NCI-H510A (cell line): Measurements from ENCODE around the gene HTR6.
"Not testable (repeated sequence)": the region's sequence is repeated elsewhere in the genome, so short reads cannot be mapped to it uniquely, and the experiment has no call there.

Experiments used
- DNase-seq: peaks from one replicate; lab custom pipeline; 2025; lab: John Stamatoyannopoulos, UW

HTR6 gene

GRCh38 chr1:19639228-19639627 lies 25.4 kb upstream of the HTR6 start:
- DNase-seq = not testable (repeated sequence)

GRCh38 chr1:19639999-19640362 lies 24.7 kb upstream of the HTR6 start:
- DNase-seq = peak; percentile 34

DNA sequence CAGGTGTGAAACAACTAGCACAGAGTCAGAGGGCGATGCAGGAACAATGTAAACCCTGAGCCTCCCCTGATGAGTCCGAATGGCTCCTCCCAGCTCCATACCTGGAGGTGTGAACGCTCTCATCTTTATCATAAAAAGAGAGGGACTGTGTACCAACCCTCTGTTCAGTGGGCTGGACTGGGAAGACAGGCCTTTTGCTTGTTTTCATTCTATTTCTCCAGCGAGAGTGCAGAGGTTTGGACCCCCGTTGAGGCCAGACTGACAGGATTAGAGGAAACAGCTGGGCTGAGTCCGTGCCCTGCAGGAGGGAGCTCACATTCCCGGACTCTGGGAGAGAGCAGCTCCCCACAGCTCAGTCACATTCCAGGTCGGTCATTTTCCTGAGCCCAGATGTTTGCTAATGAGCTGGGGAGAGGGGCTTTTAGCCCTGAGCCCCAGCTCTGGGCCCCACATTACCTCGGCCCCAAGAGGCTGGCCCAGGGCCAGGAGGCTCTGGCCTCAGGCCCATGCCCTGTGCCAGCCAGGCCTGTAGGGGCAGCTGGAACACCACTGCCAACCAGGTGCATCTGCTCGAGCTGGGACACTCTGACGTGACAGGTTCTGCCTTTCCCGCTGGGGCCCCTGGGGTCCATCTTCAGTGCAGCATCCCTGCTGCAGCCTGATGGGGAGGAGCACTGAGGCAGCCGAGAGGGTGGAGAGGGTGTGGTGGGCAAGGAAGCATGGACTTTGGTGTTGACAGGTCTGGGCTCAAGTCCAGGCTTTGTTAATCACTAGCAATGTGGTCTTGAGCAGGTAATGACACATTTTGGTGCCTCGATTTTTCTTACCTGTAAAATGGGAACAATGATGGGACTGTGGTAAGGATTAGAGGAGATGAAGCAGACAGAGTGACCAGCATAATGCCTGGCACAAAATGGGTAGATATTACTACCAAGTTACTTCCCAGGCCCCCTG lies 24.0 kb upstream of the HTR6 start:
- peak; percentile 61 for DNase-seq

- peak; percentile 58 for DNase-seq
Measured at GRCh38 chr1:19643121-19643520, 21.6 kb upstream of the HTR6 start.

GRCh38 chr1:19643602-19644394 lies 20.9 kb upstream of the HTR6 start, which contains the start of gene NBL1:
NBL1 (plus strand) TSS chr1:19644311; CDS start chr1:19655031, 10,720 bp downstream.
- DNase-seq = peak; percentile 84

DNA sequence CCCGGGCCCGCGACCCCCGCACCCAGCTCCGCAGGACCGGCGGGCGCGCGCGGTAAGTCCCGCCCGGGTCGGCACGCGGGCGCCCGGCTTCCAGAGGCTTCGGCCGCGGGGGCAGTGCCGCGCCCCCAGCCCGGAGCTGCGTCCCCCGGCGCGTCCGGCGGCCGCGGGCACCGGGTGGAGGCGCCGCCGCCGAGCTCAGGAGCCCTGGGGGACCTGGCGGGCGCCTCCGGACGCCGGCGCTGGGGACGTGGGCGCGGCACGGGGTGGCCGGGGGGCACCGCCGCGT lies 20.3 kb upstream of the HTR6 start:
- DNase-seq = peak; percentile 63

DNA sequence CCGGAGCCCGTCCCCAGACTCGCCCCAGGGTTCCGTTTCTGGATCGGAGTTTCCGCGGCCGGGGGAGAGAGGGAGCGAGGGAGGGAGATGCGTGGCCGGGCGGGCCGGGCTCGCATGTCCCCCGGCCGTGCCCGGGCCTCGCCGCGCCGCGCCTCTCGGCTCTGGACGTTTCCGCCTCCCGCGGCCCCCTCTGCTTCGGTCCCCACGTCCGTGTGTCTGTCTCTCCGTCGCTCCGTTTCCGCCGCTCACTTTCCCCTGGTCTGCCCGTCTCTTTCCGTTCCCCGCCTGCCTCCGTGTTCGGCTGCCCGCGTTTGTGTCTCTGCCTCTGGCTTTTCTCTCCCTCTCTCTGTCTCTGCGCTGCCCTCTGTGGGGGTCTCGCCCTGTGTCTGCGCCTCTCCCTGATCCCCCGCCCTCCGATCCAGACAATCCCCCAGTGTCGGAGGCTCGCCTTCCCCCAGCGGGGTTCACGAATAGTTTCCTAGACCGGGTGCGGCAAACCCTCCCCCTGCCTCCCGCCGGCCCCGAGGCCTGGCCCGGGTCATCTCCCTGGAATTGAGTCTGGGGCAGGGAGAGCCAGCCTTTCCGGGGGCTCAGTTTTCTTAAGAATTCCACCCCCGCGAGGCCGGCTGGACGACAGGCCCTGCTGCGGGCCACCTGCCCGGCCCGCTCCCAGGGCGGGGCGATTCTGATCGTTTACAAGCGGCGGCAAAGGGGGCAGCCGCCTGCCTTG lies 19.8 kb upstream of the HTR6 start:
- DNase-seq = peak; percentile 64

DNA sequence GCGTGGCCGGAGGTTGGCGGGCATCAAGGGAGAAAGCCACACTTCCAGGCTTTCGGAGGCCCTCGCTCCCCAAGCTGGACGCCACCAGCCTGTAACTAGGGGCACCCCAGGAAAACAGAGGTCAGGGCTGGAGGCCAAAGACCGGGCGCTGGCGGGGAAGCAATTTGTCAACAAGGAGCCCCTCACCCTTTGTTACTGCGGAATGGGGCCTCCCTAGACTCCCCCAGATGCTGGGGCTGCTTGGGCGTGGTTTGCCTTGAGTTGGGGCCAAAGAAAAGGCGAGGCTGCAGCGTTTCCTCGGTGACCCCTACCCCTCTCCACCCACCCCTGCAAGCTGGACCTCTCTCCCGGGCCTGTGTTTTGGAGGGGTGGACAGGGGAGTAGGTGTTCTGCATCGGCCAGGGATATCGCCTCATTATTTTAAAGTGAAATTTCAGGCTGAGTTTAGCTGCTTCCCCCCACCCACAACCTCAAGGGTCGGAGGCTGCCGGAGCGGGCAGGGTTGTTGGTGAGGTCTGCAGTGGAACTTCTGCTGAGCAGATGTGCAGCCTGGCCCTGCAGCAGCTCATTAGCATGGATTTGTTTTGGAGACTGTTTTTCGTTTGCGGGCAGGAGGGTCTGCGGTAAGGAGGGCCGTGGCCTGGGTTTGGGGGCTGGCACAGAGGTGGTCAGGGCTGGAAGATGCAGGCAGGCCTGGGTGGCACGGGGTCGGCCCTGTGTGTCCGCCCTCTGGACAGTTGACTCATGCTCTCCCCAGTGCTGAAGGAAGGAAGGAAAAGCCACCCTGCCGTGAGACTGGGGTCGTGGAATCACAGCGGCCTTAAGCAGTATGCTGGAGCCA lies 19.0 kb upstream of the HTR6 start:
- DNase-seq = no peak

DNA sequence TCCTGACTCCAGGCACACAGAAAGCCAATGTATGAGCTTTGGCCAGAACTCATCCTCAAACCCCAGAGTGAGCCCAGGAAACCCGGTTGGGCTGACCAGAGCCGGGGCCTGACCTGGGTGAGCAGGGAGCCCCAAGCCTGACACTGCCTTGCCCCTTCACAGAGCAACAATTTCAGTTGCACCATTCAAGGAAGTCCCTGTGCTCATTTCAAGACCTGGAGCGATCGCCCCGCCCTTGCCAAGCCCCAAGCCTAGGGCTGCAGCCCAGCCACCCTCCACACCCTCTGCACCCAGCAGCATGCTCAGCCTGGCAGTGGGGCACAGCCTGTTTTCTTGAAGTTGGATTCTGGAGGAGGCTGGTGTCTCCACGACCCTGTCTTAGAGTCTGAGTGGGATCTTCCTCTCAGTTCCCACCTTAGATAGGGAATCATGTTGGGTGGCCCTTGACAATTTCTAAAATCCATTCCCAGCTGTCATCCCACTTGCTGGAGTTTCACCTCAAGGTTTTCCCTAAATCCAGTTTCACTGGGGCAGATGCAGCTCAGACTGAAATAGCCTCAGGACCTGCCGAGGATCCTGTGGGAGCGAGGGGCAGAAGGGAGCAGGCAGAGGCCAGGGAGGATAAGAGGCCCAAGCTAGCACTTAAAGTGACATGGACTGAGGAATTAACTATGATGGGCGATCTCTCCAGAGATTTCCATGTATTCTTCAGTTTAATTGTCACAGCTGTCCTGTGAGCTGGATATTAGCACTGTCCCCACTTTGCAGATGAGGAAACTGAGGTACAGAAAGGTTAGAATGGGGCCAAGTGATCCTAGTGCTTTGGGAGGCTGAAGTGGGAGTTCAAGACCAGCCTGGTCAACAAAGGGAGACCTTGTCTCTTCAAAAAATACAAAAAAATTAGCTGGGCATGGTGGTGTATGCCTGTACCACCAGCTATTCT lies 18.0 kb upstream of the HTR6 start:
- DNase-seq = no peak

DNA sequence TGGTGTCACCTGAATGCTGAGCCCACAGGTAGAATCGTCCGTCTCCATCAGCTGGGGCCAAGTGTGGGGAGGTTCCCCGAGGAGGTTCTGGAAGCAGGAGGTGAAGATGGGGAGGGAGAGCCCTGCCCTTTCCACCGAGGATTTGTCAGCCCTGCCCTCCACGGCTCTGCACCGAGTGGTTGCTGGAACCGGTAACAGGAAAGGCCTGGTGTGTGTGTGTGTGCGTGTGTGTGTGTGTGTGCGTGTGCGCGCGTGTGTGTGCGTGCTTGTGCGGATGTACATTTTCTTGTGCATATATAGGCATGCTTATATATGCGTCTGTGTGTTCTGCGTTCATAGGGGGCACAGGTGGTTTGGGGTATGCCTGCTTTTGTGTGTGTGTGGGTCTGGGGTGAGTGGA lies 17.0 kb upstream of the HTR6 start:
- DNase-seq = no peak

DNA sequence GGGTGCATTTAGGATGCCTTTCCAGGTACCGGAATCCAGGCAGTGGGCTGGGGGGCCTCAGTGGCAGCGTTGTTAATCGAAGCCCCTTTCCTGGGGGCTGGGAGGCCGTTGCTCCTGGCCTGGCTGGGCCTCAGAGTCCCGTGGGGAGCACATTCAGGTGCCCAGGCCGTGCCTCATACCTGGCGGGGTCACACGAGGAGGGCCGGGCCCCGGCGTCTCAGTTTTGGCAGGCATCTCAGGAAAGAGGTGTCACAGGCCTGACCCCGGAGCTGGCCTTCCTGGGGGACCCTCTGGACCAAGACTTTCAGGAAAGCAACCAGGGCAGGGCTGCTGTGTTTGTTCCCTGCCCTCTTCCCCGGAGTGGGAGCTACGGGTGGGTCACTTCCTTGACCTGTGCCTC lies 16.4 kb upstream of the HTR6 start:
- no peak for DNase-seq

DNA sequence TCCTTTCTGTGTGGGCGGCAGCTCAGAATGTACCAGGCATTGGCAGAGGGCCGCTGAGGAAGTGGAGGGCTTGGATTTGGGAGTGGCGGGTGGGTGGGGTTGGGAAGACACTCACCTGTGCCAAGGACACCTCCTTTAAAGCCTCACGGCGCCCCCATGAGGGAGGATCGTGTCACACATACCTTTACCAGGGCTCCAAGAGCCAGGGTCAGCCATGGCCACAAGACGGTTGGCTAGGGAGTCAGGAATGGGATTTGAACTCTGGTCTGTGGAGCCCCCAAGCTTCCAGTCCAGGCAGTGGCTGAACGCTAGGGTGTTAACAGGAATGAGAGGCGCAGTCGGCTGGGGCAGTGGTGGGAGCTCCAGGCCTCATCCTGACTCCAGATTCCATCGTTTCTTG lies 16.0 kb upstream of the HTR6 start:
- DNase-seq = peak; percentile 49

- peak; percentile 36 for DNase-seq
Measured at GRCh38 chr1:19650416-19651140, 14.1 kb upstream of the HTR6 start.

- DNase-seq = peak; percentile 78
Measured at GRCh38 chr1:19651141-19651737, 13.4 kb upstream of the HTR6 start.

GRCh38 chr1:19654386-19654785 lies 10.3 kb upstream of the HTR6 start:
- DNase-seq = no peak

DNA sequence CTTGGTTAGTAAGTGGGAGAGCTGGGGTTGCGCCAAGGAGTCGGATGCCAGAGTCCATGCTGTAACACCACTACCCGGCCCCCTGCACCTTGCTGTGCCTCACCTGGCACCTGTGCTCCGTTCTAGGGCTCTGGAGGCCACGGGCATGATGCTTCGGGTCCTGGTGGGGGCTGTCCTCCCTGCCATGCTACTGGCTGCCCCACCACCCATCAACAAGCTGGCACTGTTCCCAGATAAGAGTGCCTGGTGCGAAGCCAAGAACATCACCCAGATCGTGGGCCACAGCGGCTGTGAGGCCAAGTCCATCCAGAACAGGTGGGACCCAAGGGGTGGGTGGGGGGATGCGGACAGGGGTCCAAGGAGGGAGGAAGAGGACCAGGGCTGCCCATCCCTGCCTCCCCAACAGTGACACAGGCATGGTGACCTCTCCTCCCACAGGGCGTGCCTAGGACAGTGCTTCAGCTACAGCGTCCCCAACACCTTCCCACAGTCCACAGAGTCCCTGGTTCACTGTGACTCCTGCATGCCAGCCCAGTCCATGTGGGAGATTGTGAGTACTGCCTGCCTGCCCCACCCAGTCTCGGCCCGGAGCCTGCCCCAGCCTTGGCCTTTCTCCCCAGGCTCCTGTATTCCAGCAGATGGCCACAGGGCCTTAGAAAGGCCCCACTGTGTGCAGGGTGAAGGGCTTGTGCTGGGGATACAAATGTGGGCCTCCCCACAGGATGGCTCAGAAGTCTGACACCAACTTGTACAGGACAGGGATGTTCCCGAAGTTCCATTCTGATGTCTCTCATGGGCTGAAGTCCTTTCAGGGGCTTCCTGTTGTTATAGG lies 9.6 kb upstream of the HTR6 start:
- no peak for DNase-seq

DNA sequence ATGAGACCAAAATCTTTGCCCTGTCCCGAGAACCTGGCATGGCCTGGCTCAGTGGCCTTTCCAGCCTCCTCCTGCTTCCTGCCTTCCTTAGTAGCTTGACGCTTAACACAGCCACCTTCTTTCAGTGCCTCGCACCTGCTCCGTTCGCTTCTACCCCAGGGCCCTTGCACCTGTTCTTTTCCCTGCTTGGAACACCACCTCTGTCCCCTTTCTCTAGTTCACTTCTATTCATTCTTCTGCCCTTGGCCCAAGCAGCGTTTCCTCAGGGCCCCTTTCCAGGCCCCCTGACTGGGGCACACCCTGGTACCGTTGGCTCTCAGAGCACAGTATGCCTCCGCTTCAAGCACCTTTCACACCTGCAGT lies 9.0 kb upstream of the HTR6 start:
- DNase-seq = no peak

- no peak for DNase-seq
Measured at GRCh38 chr1:19656134-19656779, 8.4 kb upstream of the HTR6 start.
